CD4-positive, CD25-positive, alpha-beta regulatory T cell (primary cell): ENCODE data around the gene ADD2. TPM values are rescaled to one million over a fixed set of nuclear protein-coding genes. Genes with fewer than 3 reads are reported as not detected.

Source experiments
- ATAC-seq, 2 donors: fragments of 150-1000 bp; cut with Tn5 transposase; one replicate each; pipeline ENCODE4 v1.10.0; 2021; ENCODE audit warnings: low read depth in 2 of 2, moderate number of reproducible peaks in 2 of 2, moderate library complexity in 1 of 2
- DNase-seq, 3 donors: peaks; one replicate each; pipeline versions ENCODE4 v3.0.0 to v3.0.0-alpha.2; 2012 to 2022; ENCODE audit warnings: mixed read lengths in 1 of 3
- H3K27ac ChIP-seq: one replicate; pipeline ENCODE4 v1.7.0; 2013; ENCODE audit warnings: mild to moderate bottlenecking, low read length; ENCODE audit not compliant: insufficient read depth, poor library complexity, severe bottlenecking
- H3K27me3 ChIP-seq: one replicate; pipeline ENCODE4 v1.7.0; 2013; ENCODE audit warnings: low read length; ENCODE audit not compliant: control insufficient read depth, insufficient read depth
- H3K36me3 ChIP-seq: one replicate; pipeline ENCODE4 v1.7.0; 2013; ENCODE audit warnings: mild to moderate bottlenecking, low read length, moderate library complexity; ENCODE audit not compliant: control insufficient read depth, insufficient read depth
- H3K4me1 ChIP-seq: 2 replicates; pipeline ENCODE4 v1.7.0; 2013; ENCODE audit warnings: mild to moderate bottlenecking, low read length; ENCODE audit not compliant: insufficient read depth, control insufficient read depth, poor library complexity, severe bottlenecking
- H3K4me3 ChIP-seq: one replicate; pipeline ENCODE4 v1.7.0; 2013; ENCODE audit warnings: low read depth, mild to moderate bottlenecking, low read length, moderate library complexity
- H3K9me3 ChIP-seq, 2 experiments: 1 replicate in 1 of 2; 2 replicates in 1 of 2; pipeline ENCODE4 v1.7.0; 2013; ENCODE audit warnings: low read length in 2 of 2, mild to moderate bottlenecking in 1 of 2, moderate library complexity in 1 of 2; ENCODE audit not compliant: control insufficient read depth in 2 of 2
- H3K27ac Mint-ChIP-seq, 3 donors: one replicate each; pipeline ENCODE4 v1.8.0; 2020 to 2022; ENCODE audit warnings: mild to moderate bottlenecking in 3 of 3, mixed read lengths in 3 of 3, moderate library complexity in 2 of 3
- H3K27me3 Mint-ChIP-seq: one replicate; pipeline ENCODE4 v1.8.0; 2022; ENCODE audit warnings: mild to moderate bottlenecking, mixed read lengths
- H3K36me3 Mint-ChIP-seq: one replicate; pipeline ENCODE4 v1.8.0; 2020; ENCODE audit warnings: mixed read lengths
- H3K4me1 Mint-ChIP-seq, 4 donors: one replicate each; pipeline ENCODE4 v1.8.0; 2020 to 2022; ENCODE audit warnings: mixed read lengths in 4 of 4, mild to moderate bottlenecking in 1 of 4
- H3K4me3 Mint-ChIP-seq, 4 donors: one replicate each; pipeline ENCODE4 v1.8.0; 2020 to 2022; ENCODE audit warnings: mild to moderate bottlenecking in 4 of 4, mixed read lengths in 4 of 4, moderate library complexity in 3 of 4
- H3K9me3 Mint-ChIP-seq, 7 donors: one replicate each; pipeline ENCODE4 v1.8.0; 2020 to 2022; ENCODE audit warnings: mixed read lengths in 7 of 7, mild to moderate bottlenecking in 3 of 7, moderate library complexity in 2 of 7
- polyA plus RNA-seq, 4 donors: library from polyadenylated mRNA; unstranded; fragments of 300-500 nt; fragmentation: Illumina TruSeq; gene quantifications; one replicate each; pipeline ENCODE4 v1.2.3, GENCODE V29; 2021
- total RNA-seq: library from RNA; stranded (reverse); gene quantifications from one replicate; pipeline ENCODE4 v1.2.3, GENCODE V29; 2022

The ADD2 gene
- total and polyA plus RNA-seq, 5 donors from 2014 or later: 0.02 to 0.67 TPM; not detected in 3

DNA sequence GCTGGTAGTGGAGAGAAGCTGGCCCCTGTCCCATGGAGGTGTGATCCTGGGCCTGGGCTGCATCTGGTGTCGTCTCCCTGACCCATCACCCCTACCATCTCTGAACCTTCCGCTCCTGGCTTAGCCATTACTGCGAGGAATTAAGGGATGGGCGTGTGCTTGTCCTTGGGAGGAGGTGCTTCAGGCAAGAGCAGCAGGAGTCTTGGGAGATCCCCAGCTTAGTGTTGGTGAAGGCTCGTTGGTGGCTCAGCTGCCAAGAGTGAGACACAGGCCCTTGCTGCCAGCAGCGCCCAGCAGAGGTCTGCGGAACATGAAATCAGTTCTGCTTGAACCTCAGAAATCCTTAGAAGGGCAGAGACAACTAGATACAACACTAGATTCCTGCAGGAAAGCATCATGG is 154.5 kb downstream of the ADD2 start:
- Histone ChIP-seq H3K27me3 (peaks cover 3% of the 10 kb centered on the region), H3K27ac (no peak overlapping the region), H3K36me3 (no peaks in the 10 kb centered on the region), H3K9me3 (no peaks in the 10 kb centered on the region), H3K4me1 (no peaks in the 10 kb centered on the region), H3K4me3 (no peak overlapping the region)
- Mint-ChIP-seq H3K27ac (no peak overlapping the region), H3K27me3 (peaks cover 8% of the 10 kb centered on the region), H3K4me1 (no peaks in the 10 kb centered on the region), H3K36me3 (no peaks in the 10 kb centered on the region), H3K4me3 (no peak overlapping the region), H3K9me3 (peaks cover 0 to 2% (median 0%) of the 10 kb centered on the region in 7 donors)
- DNase-seq (no peak), ATAC-seq (no peak)

DNA sequence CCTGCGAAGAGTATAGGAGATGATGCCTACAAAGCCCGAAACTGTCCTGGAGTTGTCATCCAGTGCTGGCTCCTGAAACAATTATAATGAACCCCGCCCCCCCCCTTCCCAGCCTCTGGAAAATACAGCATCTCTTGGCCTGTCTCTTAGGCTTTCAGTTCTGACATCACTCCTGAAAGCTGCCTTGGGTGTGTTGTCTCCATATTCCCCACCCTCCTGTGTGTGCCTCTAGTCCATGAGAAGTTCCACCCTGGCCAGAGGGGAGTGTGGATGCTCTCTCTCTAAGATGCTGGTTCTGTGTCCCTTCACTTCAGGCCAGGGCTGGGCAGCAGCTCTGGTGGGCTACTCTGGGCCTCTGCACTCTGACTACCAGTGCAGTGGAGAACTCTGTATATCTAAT is 155.4 kb downstream of the ADD2 start:
- ATAC-seq (no peak), DNase-seq (no peak)
- no peaks in the 10 kb centered on the region for H3K9me3 ChIP-seq
- H3K27ac ChIP-seq: no peak overlapping the region
- no peaks in the 10 kb centered on the region for H3K36me3 ChIP-seq
- H3K27me3 ChIP-seq: peaks cover 3% of the 10 kb centered on the region
- no peaks in the 10 kb centered on the region for H3K36me3 Mint-ChIP-seq
- H3K4me3 Mint-ChIP-seq: no peak overlapping the region
- no peak overlapping the region for H3K27ac Mint-ChIP-seq
- no peak overlapping the region for H3K4me3 ChIP-seq
- peaks cover 0 to 2% (median 0%) of the 10 kb centered on the region in 7 donors for H3K9me3 Mint-ChIP-seq
- no peaks in the 10 kb centered on the region for H3K4me1 ChIP-seq
- no peaks in the 10 kb centered on the region for H3K4me1 Mint-ChIP-seq
- H3K27me3 Mint-ChIP-seq: peaks cover 8% of the 10 kb centered on the region

DNA sequence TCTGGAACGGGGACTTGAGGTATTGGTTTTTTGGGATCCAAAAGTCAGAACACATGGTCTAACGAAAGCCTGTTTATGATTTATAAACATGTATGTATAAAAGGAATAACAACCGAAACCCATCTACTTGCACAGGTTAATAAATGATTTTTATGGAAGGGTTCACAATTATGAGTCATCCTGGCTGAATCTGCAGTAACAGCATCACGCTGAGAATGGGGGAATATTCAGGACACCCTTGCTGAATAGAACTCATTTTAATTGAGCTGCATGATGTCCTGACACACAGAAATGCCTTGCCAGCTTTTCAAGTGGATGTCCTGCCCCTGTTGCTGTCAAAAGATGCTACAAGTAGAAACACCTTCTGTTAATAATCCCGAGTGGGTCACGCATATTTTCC is 159.6 kb downstream of the ADD2 start:
- Mint-ChIP-seq H3K4me3 (no peak overlapping the region), H3K4me1 (peaks cover 0 to under 1% (median 0%) of the 10 kb centered on the region in 4 donors), H3K9me3 (peaks cover 0 to 4% (median 0%) of the 10 kb centered on the region in 7 donors), H3K27me3 (peaks cover 22% of the 10 kb centered on the region), H3K27ac (no peak overlapping the region), H3K36me3 (no peaks in the 10 kb centered on the region)
- Histone ChIP-seq H3K4me3 (no peak overlapping the region), H3K36me3 (no peaks in the 10 kb centered on the region), H3K27ac (no peak overlapping the region), H3K4me1 (no peaks in the 10 kb centered on the region), H3K9me3 (no peaks in the 10 kb centered on the region), H3K27me3 (peaks cover 7% of the 10 kb centered on the region)
- ATAC-seq (no peak), DNase-seq (no peak)

DNA sequence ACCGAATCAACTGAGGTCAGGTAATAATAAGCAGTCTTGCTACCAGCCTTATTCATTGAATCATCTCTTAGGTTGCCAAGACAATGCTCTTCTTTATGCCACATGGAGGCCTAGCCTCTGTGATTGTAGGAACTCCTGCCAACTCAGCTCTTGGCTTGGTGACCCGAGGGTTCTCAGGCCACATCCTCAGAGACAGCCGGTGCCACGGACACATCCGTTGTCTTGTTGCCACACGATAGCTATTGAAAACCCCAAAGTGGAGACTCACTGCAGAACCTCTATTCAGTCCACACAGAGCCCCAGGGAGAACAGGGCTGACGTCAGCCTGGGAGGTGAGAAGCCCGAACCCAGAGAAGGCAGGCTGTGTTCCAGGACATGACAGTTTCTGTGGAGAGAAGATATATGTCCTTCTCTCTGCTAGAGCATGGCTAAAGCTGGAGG is 160.9 kb downstream of the ADD2 start:
- peaks cover 28% of the 10 kb centered on the region for H3K27me3 Mint-ChIP-seq
- DNase-seq: no peak
- no peak overlapping the region for H3K4me3 Mint-ChIP-seq
- Histone ChIP-seq H3K4me3 (no peak overlapping the region), H3K27ac (no peak overlapping the region), H3K36me3 (no peaks in the 10 kb centered on the region), H3K4me1 (no peaks in the 10 kb centered on the region), H3K27me3 (peaks cover 7% of the 10 kb centered on the region), H3K9me3 (no peaks in the 10 kb centered on the region)
- no peak for ATAC-seq
- H3K4me1 Mint-ChIP-seq: peaks cover 0 to 6% (median under 1%) of the 10 kb centered on the region in 4 donors
- peaks cover 0 to 6% (median 0%) of the 10 kb centered on the region in 7 donors for H3K9me3 Mint-ChIP-seq
- H3K27ac Mint-ChIP-seq: no peak overlapping the region
- no peaks in the 10 kb centered on the region for H3K36me3 Mint-ChIP-seq

Other genes with a start within 250 kb of the ADD2 start
- 0.42 TPM for gene TGFA, start 214.4 kb downstream of the ADD2 start, total RNA-seq
- under 1 TPM in 2 of 4 donors, not detected in 2; 0.07 to 0.45 TPM for gene TGFA, start 214.4 kb downstream of the ADD2 start, polyA plus RNA-seq
- not detected for gene FIGLA, start 22.4 kb upstream of the ADD2 start, total RNA-seq
- not detected for gene FIGLA, start 22.4 kb upstream of the ADD2 start, polyA plus RNA-seq
- not detected for gene CLEC4F, start 52.4 kb upstream of the ADD2 start, total RNA-seq
- gene CLEC4F, start 52.4 kb upstream of the ADD2 start, polyA plus RNA-seq: not detected
- gene CD207, start 67.6 kb upstream of the ADD2 start, total RNA-seq: not detected
- not detected for gene CD207, start 67.6 kb upstream of the ADD2 start, polyA plus RNA-seq
- not detected for gene VAX2, start 132.4 kb upstream of the ADD2 start, total RNA-seq
- not detected for gene VAX2, start 132.4 kb upstream of the ADD2 start, polyA plus RNA-seq
- gene ATP6V1B1, start 167.7 kb upstream of the ADD2 start, total RNA-seq: not detected
- gene ATP6V1B1, start 167.7 kb upstream of the ADD2 start, polyA plus RNA-seq: not detected
- gene ANKRD53, start 210.4 kb upstream of the ADD2 start, total RNA-seq: 0.94 TPM
- under 1 TPM in 1 of 4 donors, not detected in 3; 0.09 TPM for gene ANKRD53, start 210.4 kb upstream of the ADD2 start, polyA plus RNA-seq
- gene TEX261, start 226.7 kb upstream of the ADD2 start, total RNA-seq: 37.8 TPM
- gene TEX261, start 226.7 kb upstream of the ADD2 start, polyA plus RNA-seq: 10 to 100 TPM; 30.2 to 35.4 (median 32.6) TPM